Mucosa of rectum (tissue), 2 donors: ENCODE data around the gene PLA2R1.

ENCODE experiments used
- H3K27ac ChIP-seq, 2 donors: one replicate each; pipeline ENCODE4 v1.7.0; 2013; ENCODE audit warnings: inconsistent platforms in 2 of 2, low read depth in 2 of 2, low read length in 2 of 2
- H3K27me3 ChIP-seq, 2 donors: one replicate each; pipeline ENCODE4 v1.7.0; 2013; ENCODE audit warnings: low read length in 2 of 2; ENCODE audit not compliant: control insufficient read depth in 2 of 2, insufficient read depth in 2 of 2
- H3K36me3 ChIP-seq, 2 donors: one replicate each; pipeline ENCODE4 v1.7.0; 2013; ENCODE audit warnings: low read length in 2 of 2; ENCODE audit not compliant: control insufficient read depth in 2 of 2, insufficient read depth in 2 of 2
- H3K4me1 ChIP-seq, 2 donors: one replicate each; pipeline ENCODE4 v1.7.0; 2013; ENCODE audit warnings: low read length in 2 of 2, mild to moderate bottlenecking in 1 of 2; ENCODE audit not compliant: control insufficient read depth in 2 of 2, insufficient read depth in 2 of 2
- H3K4me3 ChIP-seq, 2 donors: one replicate each; pipeline ENCODE4 v1.7.0; 2013; ENCODE audit warnings: low read length in 2 of 2
- H3K9ac ChIP-seq, 2 donors: one replicate each; pipeline ENCODE4 v1.7.0; 2013; ENCODE audit warnings: low read length in 2 of 2, low read depth in 1 of 2, mild to moderate bottlenecking in 1 of 2
- H3K9me3 ChIP-seq, 2 donors: one replicate each; pipeline ENCODE4 v1.7.0; 2013; ENCODE audit warnings: low read length in 2 of 2; ENCODE audit not compliant: control insufficient read depth in 2 of 2
- donor health status: healthy.
- donor health status: Normal muscosa, but diverticular disease.

Gene PLA2R1

GRCh38 chr2:160036736-160037135 is 25.7 kb downstream of the PLA2R1 start:
- Histone ChIP-seq H3K9me3 (no peaks in the 10 kb centered on the region), H3K27me3 (no peaks in the 10 kb centered on the region), H3K36me3 (peaks cover 0 to 3% of the 10 kb centered on the region in 2 donors), H3K4me1 (no peaks in the 10 kb centered on the region), H3K4me3 (no peak overlapping the region), H3K27ac (no peak overlapping the region), H3K9ac (no peak overlapping the region)

DNA sequence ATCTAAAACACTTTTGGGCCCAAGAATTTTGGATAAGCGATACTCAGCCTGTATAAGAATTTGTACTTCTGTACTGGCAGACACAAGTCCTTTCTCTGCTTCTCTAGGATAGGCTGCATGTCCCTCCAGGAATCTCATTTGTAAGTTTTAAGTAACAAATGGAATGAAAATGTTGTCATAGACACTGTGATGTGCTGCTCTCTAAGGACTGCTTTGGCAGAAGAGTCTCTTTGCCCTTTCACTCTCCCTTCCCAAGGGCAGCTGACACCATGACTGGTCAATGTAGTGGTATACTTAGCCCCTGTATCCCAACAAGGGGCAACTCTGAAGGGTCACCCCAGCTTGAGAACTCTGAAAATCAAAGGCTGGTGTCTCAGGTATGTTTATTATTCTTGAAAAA is 27.3 kb downstream of the PLA2R1 start:
- no peaks in the 10 kb centered on the region for H3K9me3 ChIP-seq
- no peaks in the 10 kb centered on the region for H3K27me3 ChIP-seq
- H3K9ac ChIP-seq, result no peak overlapping the region
- H3K4me3 ChIP-seq, result no peak overlapping the region
- H3K36me3 ChIP-seq, result peaks cover 0 to 2% of the 10 kb centered on the region in 2 donors
- no peaks in the 10 kb centered on the region for H3K4me1 ChIP-seq
- H3K27ac ChIP-seq, result no peak overlapping the region

DNA sequence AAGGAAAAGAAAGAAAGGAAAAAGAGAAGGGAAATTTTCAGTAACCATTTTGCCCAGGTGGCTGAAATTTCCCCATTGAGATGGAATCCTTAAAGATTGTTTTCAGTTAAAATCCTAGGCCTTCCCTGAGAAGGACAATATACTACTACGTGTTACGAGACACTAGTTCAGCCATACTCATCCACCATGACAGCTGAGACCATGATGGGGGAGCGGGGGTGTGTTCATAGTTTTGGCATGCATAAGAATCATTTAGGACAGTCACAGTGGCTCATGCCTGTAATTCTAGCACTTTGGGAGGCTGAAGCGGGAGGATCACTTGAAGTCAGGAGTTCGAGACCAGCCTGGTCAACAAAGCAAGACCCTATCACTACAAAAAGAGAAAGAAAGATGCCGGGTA is 28.0 kb downstream of the PLA2R1 start:
- H3K27ac ChIP-seq, result no peak overlapping the region
- H3K4me3 ChIP-seq, result no peak overlapping the region
- no peak overlapping the region for H3K9ac ChIP-seq
- H3K27me3 ChIP-seq, result no peaks in the 10 kb centered on the region
- no peaks in the 10 kb centered on the region for H3K4me1 ChIP-seq
- peaks cover 0 to 2% of the 10 kb centered on the region in 2 donors for H3K36me3 ChIP-seq
- no peaks in the 10 kb centered on the region for H3K9me3 ChIP-seq

GRCh38 chr2:160033732-160034392 is 28.6 kb downstream of the PLA2R1 start:
- H3K27ac ChIP-seq, result no peak overlapping the region
- no peaks in the 10 kb centered on the region for H3K27me3 ChIP-seq
- H3K4me1 ChIP-seq, result no peaks in the 10 kb centered on the region
- no peak overlapping the region for H3K4me3 ChIP-seq
- no peak overlapping the region for H3K9ac ChIP-seq
- H3K9me3 ChIP-seq, result no peaks in the 10 kb centered on the region
- peaks cover 0 to 2% of the 10 kb centered on the region in 2 donors for H3K36me3 ChIP-seq

DNA sequence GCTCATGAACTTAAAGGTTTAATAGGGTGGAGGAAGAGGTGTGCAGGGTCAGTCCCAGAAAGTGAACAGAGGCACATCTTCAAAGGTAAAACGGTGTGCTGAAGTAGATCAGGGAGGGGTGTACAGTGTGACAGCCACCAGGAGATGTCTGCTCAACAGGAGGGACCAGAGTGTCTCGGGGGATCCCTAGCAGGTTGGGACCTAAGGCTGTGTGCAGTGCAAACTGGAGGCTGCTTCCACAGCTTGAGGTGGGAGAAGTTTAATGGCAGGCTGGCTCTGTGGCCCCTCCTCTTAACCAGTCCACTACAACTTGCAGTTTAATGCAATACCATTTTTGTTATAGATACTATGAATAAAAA is 33.2 kb downstream of the PLA2R1 start:
- H3K27me3 ChIP-seq, result no peaks in the 10 kb centered on the region
- H3K36me3 ChIP-seq, result peaks cover 0 to 2% of the 10 kb centered on the region in 2 donors
- no peak overlapping the region for H3K9ac ChIP-seq
- H3K27ac ChIP-seq, result no peak overlapping the region
- H3K4me3 ChIP-seq, result no peak overlapping the region
- H3K9me3 ChIP-seq, result no peaks in the 10 kb centered on the region
- H3K4me1 ChIP-seq, result no peaks in the 10 kb centered on the region

DNA sequence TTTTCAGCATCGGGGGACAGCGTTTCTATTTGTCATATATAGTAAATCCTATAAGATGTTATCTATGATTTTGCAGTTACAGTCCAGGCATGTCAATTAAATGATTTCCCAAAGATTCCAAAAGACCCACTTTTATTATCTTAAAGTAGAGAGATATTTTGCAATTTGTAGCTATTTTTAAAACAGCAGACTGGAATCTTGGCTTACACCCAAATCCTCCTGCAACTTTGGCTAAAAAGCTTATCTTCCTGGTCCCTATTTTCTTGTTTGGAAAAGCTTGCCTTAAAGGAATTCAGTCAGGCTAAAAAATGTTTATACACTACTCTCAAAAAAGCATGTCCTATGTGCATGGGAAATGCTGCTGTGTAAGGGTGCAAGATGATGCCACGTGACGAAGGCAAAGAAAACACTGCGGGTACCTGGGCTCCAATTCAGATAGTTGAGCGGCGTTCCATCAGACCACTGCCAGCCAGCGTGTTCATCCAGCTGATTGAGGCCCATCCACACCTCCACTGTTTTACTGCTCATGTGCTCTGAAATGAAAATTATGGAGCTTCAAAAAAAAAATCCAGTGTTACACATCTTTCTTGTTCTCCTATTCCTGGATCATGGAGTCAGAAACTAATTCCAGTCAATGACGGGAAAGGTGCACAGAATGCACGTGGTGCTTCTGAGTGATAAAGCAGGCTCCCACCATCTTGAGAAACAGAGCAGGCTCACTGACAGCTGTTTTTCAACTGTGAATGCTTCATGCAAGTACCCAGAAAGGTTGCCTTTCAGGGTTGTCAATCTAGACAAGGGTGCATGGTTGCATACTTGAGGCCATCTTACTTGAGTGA is 33.8 kb downstream of the PLA2R1 start:
- Histone ChIP-seq H3K9ac (no peak overlapping the region), H3K27me3 (no peaks in the 10 kb centered on the region), H3K36me3 (peaks cover 0 to 2% of the 10 kb centered on the region in 2 donors), H3K4me1 (no peaks in the 10 kb centered on the region), H3K27ac (no peak overlapping the region), H3K9me3 (no peaks in the 10 kb centered on the region), H3K4me3 (no peak overlapping the region)

DNA sequence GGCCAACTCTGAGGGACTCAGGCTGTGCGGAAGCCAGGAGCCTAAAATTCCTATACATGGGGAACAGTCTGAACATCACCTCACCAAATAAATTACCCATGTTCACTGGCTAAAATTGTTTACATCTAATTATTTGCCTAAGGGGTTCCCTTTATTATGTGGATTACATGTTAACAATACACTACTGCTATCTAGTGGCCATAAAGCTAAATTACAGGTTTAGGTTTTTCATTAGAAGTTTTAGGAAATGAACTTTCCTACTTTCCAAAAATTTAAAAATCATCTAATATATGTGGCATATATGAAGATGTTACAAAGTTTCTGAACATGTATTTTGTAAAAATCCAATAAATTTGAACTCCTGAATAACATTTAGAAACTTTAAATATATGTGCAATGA is 40.3 kb downstream of the PLA2R1 start:
- Histone ChIP-seq H3K4me1 (peaks cover 0 to 4% of the 10 kb centered on the region in 2 donors), H3K27me3 (no peaks in the 10 kb centered on the region), H3K9ac (no peak overlapping the region), H3K9me3 (peaks cover 0 to 3% of the 10 kb centered on the region in 2 donors), H3K27ac (no peak overlapping the region), H3K36me3 (peaks cover 2 to 6% of the 10 kb centered on the region in 2 donors), H3K4me3 (no peak overlapping the region)

GRCh38 chr2:160019374-160020090 is 42.9 kb downstream of the PLA2R1 start:
- peaks cover 2 to 6% of the 10 kb centered on the region in 2 donors for H3K36me3 ChIP-seq
- no peak overlapping the region for H3K4me3 ChIP-seq
- no peak overlapping the region for H3K9ac ChIP-seq
- peaks cover 0 to 4% of the 10 kb centered on the region in 2 donors for H3K4me1 ChIP-seq
- no peak overlapping the region for H3K27ac ChIP-seq
- H3K9me3 ChIP-seq, result peaks cover 0 to 3% of the 10 kb centered on the region in 2 donors
- no peaks in the 10 kb centered on the region for H3K27me3 ChIP-seq

- Histone ChIP-seq H3K27me3 (no peaks in the 10 kb centered on the region), H3K9me3 (no peaks in the 10 kb centered on the region), H3K9ac (no peak overlapping the region), H3K4me3 (no peak overlapping the region), H3K4me1 (peaks cover 0 to 4% of the 10 kb centered on the region in 2 donors), H3K27ac (no peak overlapping the region), H3K36me3 (peaks cover 9 to 10% of the 10 kb centered on the region in 2 donors)
Observed at GRCh38 chr2:160015746-160016145, 46.7 kb downstream of the PLA2R1 start.

GRCh38 chr2:160014227-160014626 is 48.2 kb downstream of the PLA2R1 start:
- peaks cover 5 to 10% of the 10 kb centered on the region in 2 donors for H3K36me3 ChIP-seq
- no peaks in the 10 kb centered on the region for H3K27me3 ChIP-seq
- no peak overlapping the region for H3K4me3 ChIP-seq
- no peak overlapping the region for H3K27ac ChIP-seq
- no peaks in the 10 kb centered on the region for H3K4me1 ChIP-seq
- no peak overlapping the region for H3K9ac ChIP-seq
- H3K9me3 ChIP-seq, result no peaks in the 10 kb centered on the region
